ENCODE measurements around the gene KNSTRN.

DNA sequence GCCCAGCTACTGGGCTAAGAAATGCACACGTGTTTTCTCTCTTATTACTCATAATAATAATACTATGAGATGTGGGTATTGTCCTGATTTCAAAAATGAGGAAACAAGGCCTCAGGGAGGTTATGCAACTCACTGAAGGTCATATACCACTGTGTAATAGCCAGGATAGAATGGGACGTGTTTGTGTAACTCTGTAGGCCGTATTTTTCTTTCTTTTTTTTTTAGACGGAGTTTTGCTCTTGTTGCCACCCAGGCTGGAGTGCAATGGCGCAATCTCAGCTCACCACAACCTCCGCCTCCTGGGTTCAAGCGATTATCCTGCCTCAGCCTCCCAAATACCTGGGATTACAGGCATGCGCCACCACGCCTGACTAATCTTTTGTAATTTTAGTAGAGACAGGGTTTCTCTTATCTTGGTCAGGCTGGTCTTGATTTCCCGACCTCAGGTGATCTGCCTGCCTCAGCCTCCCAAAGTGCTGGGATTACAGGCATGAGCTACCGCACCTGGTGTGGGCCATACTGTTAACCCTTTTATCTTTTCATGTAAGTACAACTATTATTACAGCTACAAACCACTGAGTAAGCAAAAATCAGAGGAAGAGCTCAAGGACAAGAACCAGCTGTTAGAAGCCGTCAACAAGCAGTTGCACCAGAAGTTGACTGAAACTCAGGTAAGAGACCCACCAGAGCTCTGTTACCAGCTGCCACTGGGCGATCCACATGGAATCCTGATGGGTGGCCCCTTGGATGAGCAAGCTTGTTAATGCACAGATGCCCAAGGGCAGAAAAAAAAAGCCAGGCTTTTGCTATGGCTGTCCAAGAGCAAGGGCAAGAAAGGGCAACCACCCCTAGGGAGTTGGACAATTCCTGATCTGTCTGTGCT, 6.7 kb downstream of the KNSTRN start:
- TF ChIP-seq POLR2AphosphoS5 (IDR thresholded peaks at IDR 0.05; ENCODE audit: borderline replicate concordance, low read depth, low read length) (no peak), EZH2 (IDR thresholded peaks at IDR 0.05) (no peak)

All from SK-N-MC (cell line).